DMS 273 (cell line): ENCODE measurements around the gene TRIP10.
"Not testable (repeated sequence)": the region's sequence is repeated elsewhere in the genome, so short reads cannot be mapped to it uniquely, and the experiment has no call there.

Experiments used
- DNase-seq: peaks from one replicate; lab custom pipeline; 2025; ENCODE audit not compliant: unreplicated experiment; lab: John Stamatoyannopoulos, UW

The TRIP10 gene

GRCh38 chr19:6739883-6740588 is 556 bp downstream of the TRIP10 start:
- DNase-seq = no peak

GRCh38 chr19:6740589-6741343 is 1.3 kb downstream of the TRIP10 start:
- DNase-seq = no peak

- DNase-seq = no peak
Observed at GRCh38 chr19:6743066-6743465, 3.6 kb downstream of the TRIP10 start.

- no peak for DNase-seq
Observed at GRCh38 chr19:6743714-6744380, 4.4 kb downstream of the TRIP10 start.

GRCh38 chr19:6744381-6745301 is 5.2 kb downstream of the TRIP10 start:
- peak; percentile 76 for DNase-seq

GRCh38 chr19:6745965-6746364 is 6.5 kb downstream of the TRIP10 start:
- DNase-seq = no peak

- DNase-seq = not testable (repeated sequence)
Observed at GRCh38 chr19:6748543-6748942, 9.1 kb downstream of the TRIP10 start.

- no peak for DNase-seq
Observed at GRCh38 chr19:6750062-6750461, 10.6 kb downstream of the TRIP10 start.

- no peak for DNase-seq
Observed at GRCh38 chr19:6751189-6751588, 11.7 kb downstream of the TRIP10 start.

- DNase-seq = no peak
Observed at GRCh38 chr19:6752256-6753177, 13.0 kb downstream of the TRIP10 start.

- DNase-seq = peak; percentile 67
Observed at GRCh38 chr19:6753178-6754031, 13.9 kb downstream of the TRIP10 start.

GRCh38 chr19:6754136-6754535 is 14.7 kb downstream of the TRIP10 start:
- no peak for DNase-seq

GRCh38 chr19:6754653-6755463 is 15.4 kb downstream of the TRIP10 start:
- no peak for DNase-seq

- DNase-seq = no peak
Observed at GRCh38 chr19:6760606-6761005, 21.1 kb downstream of the TRIP10 start.

- peak; percentile 34 for DNase-seq
Observed at GRCh38 chr19:6761053-6761676, 21.7 kb downstream of the TRIP10 start.

GRCh38 chr19:6762253-6762797 is 22.8 kb downstream of the TRIP10 start:
- not testable (repeated sequence) for DNase-seq

- no peak for DNase-seq
Observed at GRCh38 chr19:6765738-6766356, 26.4 kb downstream of the TRIP10 start.
